HEK293 (cell line): ENCODE results near the gene SVIL.

ENCODE experiments used
- CTCF ChIA-PET: fragments of 350-600 bp; formaldehyde crosslinking; extraction: SDS; loops from one replicate; lab custom pipeline; 2021; ENCODE audit warnings: antibody characterized with exemption; lab: Yijun Ruan, JAX
- POLR2A ChIA-PET: fragments of 300-600 bp; formaldehyde crosslinking; extraction: SDS; loops from one replicate; lab custom pipeline; 2020; ENCODE audit warnings: antibody characterized with exemption, inconsistent platforms; lab: Yijun Ruan, JAX
- H3K27ac ChIP-seq: fragments of 200-500 bp; sonication (Bioruptor generic); 2 replicates; pipeline ENCODE4 v1.5.1; 2014; ENCODE audit warnings: low read depth, low read length, control low read depth, inconsistent platforms; ENCODE audit errors: extremely low read depth
- H3K36me3 ChIP-seq, 2 experiments: fragments of 200-500 bp in 1 of 2; sonication (Bioruptor generic) in 1 of 2; 1 replicate in 1 of 2; 2 replicates in 1 of 2; pipeline ENCODE4 v1.5.1; 2014 to 2017; ENCODE audit warnings: inconsistent platforms in 2 of 2, low read length in 2 of 2; ENCODE audit not compliant: control insufficient read depth in 2 of 2, insufficient read depth in 1 of 2
- H3K4me1 ChIP-seq: fragments of 200-500 bp; sonication (Bioruptor generic); 2 replicates; pipeline ENCODE4 v1.5.1; 2014; ENCODE audit warnings: mild to moderate bottlenecking, low read length, inconsistent platforms; ENCODE audit not compliant: control insufficient read depth, insufficient read depth
- H3K4me3 ChIP-seq: 2 replicates; pipeline ENCODE4 v1.5.1; 2011; ENCODE audit warnings: low read depth, mild to moderate bottlenecking, control low read depth, low read length, moderate library complexity
- H3K9me3 ChIP-seq: fragments of 200-500 bp; sonication (Bioruptor generic); 2 replicates; pipeline ENCODE4 v1.5.1; 2014; ENCODE audit warnings: low read depth, low read length, inconsistent platforms; ENCODE audit not compliant: control insufficient read depth, insufficient read depth
- KLF9 ChIP-seq: fragments of 450-650 bp; formaldehyde crosslinking; IDR thresholded peaks from 2 replicates; pipeline ENCODE4 v1.5.1; 2016; ENCODE audit warnings: missing biosample characterization, missing genetic modification characterization, low read depth
- PRDM4 ChIP-seq: fragments of 450-650 bp; formaldehyde crosslinking; IDR thresholded peaks from 2 replicates; pipeline ENCODE4 v1.5.1; 2017; ENCODE audit warnings: missing biosample characterization, missing genetic modification characterization
- PRDM6 ChIP-seq: fragments of 450-650 bp; formaldehyde crosslinking; IDR thresholded peaks from 2 replicates; pipeline ENCODE4 v1.5.1; 2017; ENCODE audit warnings: missing biosample characterization, missing genetic modification characterization
- SP2 ChIP-seq: fragments of 450-650 bp; formaldehyde crosslinking; IDR thresholded peaks from 2 replicates; pipeline ENCODE4 v1.5.1; 2016; ENCODE audit warnings: missing biosample characterization, missing genetic modification characterization
- ZBTB10 ChIP-seq: fragments of 450-650 bp; formaldehyde crosslinking; IDR thresholded peaks from 2 replicates; pipeline ENCODE4 v1.5.1; 2016; ENCODE audit warnings: missing biosample characterization, missing genetic modification characterization
- ZBTB21 ChIP-seq: fragments of 450-650 bp; formaldehyde crosslinking; IDR thresholded peaks from 2 replicates; pipeline ENCODE4 v1.5.1; 2017; ENCODE audit warnings: missing biosample characterization, missing genetic modification characterization
- ZNF292 ChIP-seq: fragments of 450-650 bp; formaldehyde crosslinking; IDR thresholded peaks from 2 replicates; pipeline ENCODE4 v1.5.1; 2016; ENCODE audit warnings: low read depth, missing biosample characterization, missing genetic modification characterization, borderline replicate concordance
- ZNF404 ChIP-seq: fragments of 450-650 bp; formaldehyde crosslinking; IDR thresholded peaks from 2 replicates; pipeline ENCODE4 v1.5.1; 2017; ENCODE audit warnings: missing biosample characterization, missing genetic modification characterization
- ZSCAN23 ChIP-seq: fragments of 450-650 bp; formaldehyde crosslinking; IDR thresholded peaks from 2 replicates; pipeline ENCODE4 v1.5.1; 2016; ENCODE audit warnings: missing biosample characterization, missing genetic modification characterization
- TF ChIP-seq, protein P1 (sequence below): fragments of 450-650 bp; formaldehyde crosslinking; IDR thresholded peaks from 2 replicates; pipeline ENCODE4 v1.5.1; 2017; ENCODE audit warnings: missing biosample characterization, missing genetic modification characterization
- TF ChIP-seq, protein P2 (sequence below): fragments of 450-650 bp; formaldehyde crosslinking; IDR thresholded peaks from 2 replicates; pipeline ENCODE4 v1.5.0; 2017; ENCODE audit warnings: missing biosample characterization, missing genetic modification characterization, borderline replicate concordance

The SVIL gene

DNA sequence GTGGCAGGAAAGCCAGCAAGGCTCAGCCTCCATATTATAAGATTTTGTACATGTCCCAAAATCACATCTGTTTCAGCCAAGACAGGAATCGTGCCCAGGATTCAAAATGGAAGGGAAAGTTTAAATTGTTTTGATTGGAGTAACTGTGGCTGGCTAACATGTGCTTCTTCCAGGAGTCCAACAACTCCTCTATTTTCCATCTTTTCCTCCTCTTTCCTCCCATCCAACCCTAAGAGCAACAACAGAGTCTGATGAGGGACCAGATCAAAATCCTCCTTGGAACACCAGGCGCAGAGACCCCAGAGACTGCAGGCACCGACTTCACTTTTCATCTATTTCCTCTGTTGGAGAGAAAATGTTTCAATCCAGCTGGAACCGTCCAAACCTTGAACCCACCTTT, 36.0 kb upstream of the SVIL start:
- no peaks in the 10 kb centered on the region for H3K36me3 ChIP-seq
- TF ChIP-seq ZSCAN23 (tag by site-specific recombination) (no peak), ZBTB21 (tag by site-specific recombination) (no peak), ZNF292 (tag by site-specific recombination) (no peak)
- TF ChIP-seq, protein P1, sequence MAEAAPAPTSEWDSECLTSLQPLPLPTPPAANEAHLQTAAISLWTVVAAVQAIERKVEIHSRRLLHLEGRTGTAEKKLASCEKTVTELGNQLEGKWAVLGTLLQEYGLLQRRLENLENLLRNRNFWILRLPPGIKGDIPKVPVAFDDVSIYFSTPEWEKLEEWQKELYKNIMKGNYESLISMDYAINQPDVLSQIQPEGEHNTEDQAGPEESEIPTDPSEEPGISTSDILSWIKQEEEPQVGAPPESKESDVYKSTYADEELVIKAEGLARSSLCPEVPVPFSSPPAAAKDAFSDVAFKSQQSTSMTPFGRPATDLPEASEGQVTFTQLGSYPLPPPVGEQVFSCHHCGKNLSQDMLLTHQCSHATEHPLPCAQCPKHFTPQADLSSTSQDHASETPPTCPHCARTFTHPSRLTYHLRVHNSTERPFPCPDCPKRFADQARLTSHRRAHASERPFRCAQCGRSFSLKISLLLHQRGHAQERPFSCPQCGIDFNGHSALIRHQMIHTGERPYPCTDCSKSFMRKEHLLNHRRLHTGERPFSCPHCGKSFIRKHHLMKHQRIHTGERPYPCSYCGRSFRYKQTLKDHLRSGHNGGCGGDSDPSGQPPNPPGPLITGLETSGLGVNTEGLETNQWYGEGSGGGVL (tag by site-specific recombination): no peak
- TF ChIP-seq, all 188 proteins: peak for 0
- POLR2A ChIA-PET: no interaction called here
- CTCF ChIA-PET: no interaction called here
- 0 out of 2 replicates have a peak, but pooled peaks cover 4% of the 10 kb centered on the region for H3K4me1 ChIP-seq
- H3K4me3 ChIP-seq: no peak overlapping the region
- H3K27ac ChIP-seq: no peak overlapping the region
- no peaks in the 10 kb centered on the region for H3K9me3 ChIP-seq

GRCh38 chr10:29669149-29669548, 34.4 kb upstream of the SVIL start:
- Histone ChIP-seq H3K4me1 (0 out of 2 replicates have a peak, but pooled peaks cover 4% of the 10 kb centered on the region), H3K36me3 (no peaks in the 10 kb centered on the region)
- no peak for TF ChIP-seq ZBTB10 (tag by site-specific recombination)
- peak; percentile 35; the same call in 1 of the 2 replicates for TF ChIP-seq PRDM4 (tag by site-specific recombination)
- TF ChIP-seq, all 188 proteins: peak for 1
- ChIA-PET CTCF (interaction anchor here (1.3 to 1.4 kb wide), 2 partner anchors 12 to 134 kb away, joined by 3 to 6 read pairs; no protein-coding TSS in a partner anchor), POLR2A (no interaction called here)
- Histone ChIP-seq H3K9me3 (no peaks in the 10 kb centered on the region), H3K4me3 (no peak overlapping the region), H3K27ac (no peak overlapping the region)

- no peaks in the 10 kb centered on the region for H3K36me3 ChIP-seq
- no peak overlapping the region for H3K4me3 ChIP-seq
- no peak overlapping the region for H3K27ac ChIP-seq
- ChIA-PET POLR2A (interaction anchor here (1.2 kb wide), 1 partner anchor 23 kb away, joined by 3 read pairs; no protein-coding TSS in a partner anchor), CTCF (interaction anchor here (0.6 to 1.8 kb wide), 3 partner anchors 12 to 133 kb away, joined by 4 to 6 read pairs (median 4); no protein-coding TSS in a partner anchor)
- no peaks in the 10 kb centered on the region for H3K9me3 ChIP-seq
- 0 out of 2 replicates have a peak, but pooled peaks cover 4% of the 10 kb centered on the region for H3K4me1 ChIP-seq
- TF ChIP-seq PRDM6 (no peak), ZNF404 (tag by site-specific recombination) (no peak), KLF9 (tag by site-specific recombination) (no peak), SP2 (no peak)
- TF ChIP-seq, protein P2, sequence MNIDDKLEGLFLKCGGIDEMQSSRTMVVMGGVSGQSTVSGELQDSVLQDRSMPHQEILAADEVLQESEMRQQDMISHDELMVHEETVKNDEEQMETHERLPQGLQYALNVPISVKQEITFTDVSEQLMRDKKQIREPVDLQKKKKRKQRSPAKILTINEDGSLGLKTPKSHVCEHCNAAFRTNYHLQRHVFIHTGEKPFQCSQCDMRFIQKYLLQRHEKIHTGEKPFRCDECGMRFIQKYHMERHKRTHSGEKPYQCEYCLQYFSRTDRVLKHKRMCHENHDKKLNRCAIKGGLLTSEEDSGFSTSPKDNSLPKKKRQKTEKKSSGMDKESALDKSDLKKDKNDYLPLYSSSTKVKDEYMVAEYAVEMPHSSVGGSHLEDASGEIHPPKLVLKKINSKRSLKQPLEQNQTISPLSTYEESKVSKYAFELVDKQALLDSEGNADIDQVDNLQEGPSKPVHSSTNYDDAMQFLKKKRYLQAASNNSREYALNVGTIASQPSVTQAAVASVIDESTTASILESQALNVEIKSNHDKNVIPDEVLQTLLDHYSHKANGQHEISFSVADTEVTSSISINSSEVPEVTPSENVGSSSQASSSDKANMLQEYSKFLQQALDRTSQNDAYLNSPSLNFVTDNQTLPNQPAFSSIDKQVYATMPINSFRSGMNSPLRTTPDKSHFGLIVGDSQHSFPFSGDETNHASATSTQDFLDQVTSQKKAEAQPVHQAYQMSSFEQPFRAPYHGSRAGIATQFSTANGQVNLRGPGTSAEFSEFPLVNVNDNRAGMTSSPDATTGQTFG: no peak
- TF ChIP-seq, protein P1 (tag by site-specific recombination): no peak
These were observed 33.9 kb upstream of the SVIL start for GRCh38 chr10:29668628-29669027.
